HepG2 (cell line): ENCODE results near the gene ZNF280A. TPM values are rescaled to one million over a fixed set of nuclear protein-coding genes. Genes with fewer than 3 reads are reported as not detected.

Experiments
- ATAC-seq: fragments of 200-7000 bp; cut with Tn5 transposase; 3 replicates; pipeline ENCODE4 v1.9.1; 2020; ENCODE audit warnings: mild to moderate bottlenecking, moderate library complexity
- BruUV-seq: library from RNA; stranded (reverse); fragments of 400-500 nt; replicated peaks from 2 replicates; lab custom pipeline; 2021; lab: Mats Ljungman, UMichigan
- CTCF ChIA-PET: fragments of 300-600 bp; formaldehyde crosslinking; extraction: SDS; loops from one replicate; lab custom pipeline; 2021; ENCODE audit warnings: low total read pairs, inconsistent platforms, low intra/inter-chr PET ratio; lab: Yijun Ruan, JAX
- POLR2A ChIA-PET: fragments of 350-600 bp; sonication (Branson Sonifier 250); formaldehyde crosslinking; loops from one replicate; lab custom pipeline; 2020; ENCODE audit warnings: antibody characterized with exemption, inconsistent platforms; lab: Yijun Ruan, JAX
- DNase-seq: peaks from one replicate; pipeline ENCODE4 v3.0.0-alpha.2; 2015; ENCODE audit warnings: low spot score
- FAIRE-seq: peaks from 3 replicates; lab custom pipeline; 2011; peaks lifted over from hg19 to GRCh38; lab: Jason Lieb, UNC
- H2AFZ ChIP-seq: one replicate; pipeline ENCODE4 v1.6.1; 2011; ENCODE audit warnings: low read length, inconsistent platforms
- H3K27ac ChIP-seq: fragments of 300-600 bp; 3 replicates; pipeline ENCODE4 v1.8.0; 2011; ENCODE audit warnings: mixed run types, mild to moderate bottlenecking, mixed read lengths, low read length, inconsistent platforms; ENCODE audit not compliant: insufficient read depth; ENCODE audit errors: extremely low read length
- H3K27me3 ChIP-seq, 2 experiments: fragments of 200-600 bp in 1 of 2; 2 replicates in 1 of 2; 3 replicates in 1 of 2; pipeline versions ENCODE4 v1.6.0 to v1.8.0; 2011; ENCODE audit warnings: low read length in 2 of 2, mild to moderate bottlenecking in 2 of 2, moderate library complexity in 2 of 2, inconsistent platforms in 1 of 2; ENCODE audit not compliant: insufficient read depth in 2 of 2, control insufficient read depth in 1 of 2
- H3K36me3 ChIP-seq, 2 experiments: fragments of 200-600 bp in 1 of 2; replicated peaks in 1 of 2; 2 replicates in 1 of 2; 3 replicates in 1 of 2; pipeline versions ENCODE4 v1.5.1 to v1.8.0; 2011; ENCODE audit warnings: low read length in 2 of 2, inconsistent platforms in 1 of 2; ENCODE audit not compliant: insufficient read depth in 2 of 2, control insufficient read depth in 1 of 2
- H3K4me1 ChIP-seq: 2 replicates; pipeline ENCODE4 v1.5.1; 2012; ENCODE audit warnings: low read length, inconsistent platforms; ENCODE audit not compliant: insufficient read depth
- H3K4me2 ChIP-seq: 2 replicates; pipeline ENCODE4 v1.6.0; 2011; ENCODE audit warnings: low read depth, low read length, inconsistent platforms
- H3K4me3 ChIP-seq, 3 experiments: fragments of 200-600 bp in 1 of 3; sonication (generic), shearing (Covaris generic) in 1 of 3; replicated peaks in 1 of 3; 2 replicates each; pipeline ENCODE4 v1.5.1; 2011 to 2016; ENCODE audit warnings: low read length in 3 of 3, inconsistent platforms in 2 of 3, low read depth in 2 of 3, mild to moderate bottlenecking in 2 of 3, control low read depth in 1 of 3, mixed read lengths in 1 of 3; ENCODE audit not compliant: insufficient read depth in 1 of 3
- H3K79me2 ChIP-seq: one replicate; pipeline ENCODE4 v1.6.1; 2011; ENCODE audit warnings: low read length, inconsistent platforms; ENCODE audit not compliant: insufficient read depth
- H3K9ac ChIP-seq: 2 replicates; pipeline ENCODE4 v1.6.0; 2011; ENCODE audit warnings: mild to moderate bottlenecking, low read depth, low read length, inconsistent platforms; ENCODE audit not compliant: insufficient read depth
- H3K9me3 ChIP-seq: 2 replicates; pipeline ENCODE4 v1.5.1; 2012; ENCODE audit warnings: mild to moderate bottlenecking, low read length
- H4K20me1 ChIP-seq: 2 replicates; pipeline ENCODE4 v1.6.0; 2011; ENCODE audit warnings: inconsistent platforms, mild to moderate bottlenecking, low read length, moderate library complexity; ENCODE audit not compliant: insufficient read depth
- ADNP ChIP-seq: sonication (generic); formaldehyde crosslinking; IDR thresholded peaks from 2 replicates; pipeline ENCODE4 v1.4.0; 2020; ENCODE audit warnings: missing genetic modification reagents
- CENPT ChIP-seq: sonication (generic); formaldehyde crosslinking; IDR thresholded peaks from 2 replicates; pipeline ENCODE4 v1.8.0; 2022; ENCODE audit warnings: low read depth, mild to moderate bottlenecking, moderate library complexity, missing genetic modification reagents
- SRSF4 ChIP-seq: fragments of 200-400 bp; formaldehyde crosslinking; IDR thresholded peaks from one replicate; pipeline ENCODE4 v1.6.1; 2018; ENCODE audit warnings: mild to moderate bottlenecking, low read depth, low read length, moderate library complexity; ENCODE audit not compliant: poor library complexity, severe bottlenecking
- STAT5B ChIP-seq: sonication (generic); formaldehyde crosslinking; IDR thresholded peaks from 2 replicates; pipeline ENCODE4 v1.4.0; 2020; ENCODE audit warnings: missing genetic modification reagents
- XRCC5 ChIP-seq: fragments of 200-400 bp; formaldehyde crosslinking; optimal IDR thresholded peaks from 2 replicates; pipeline ENCODE3; 2017; ENCODE audit warnings: mild to moderate bottlenecking, low read length
- ZSCAN12 ChIP-seq: sonication (generic); formaldehyde crosslinking; IDR thresholded peaks from 2 replicates; pipeline ENCODE4 v1.9.0; 2021; ENCODE audit warnings: mild to moderate bottlenecking, missing genetic modification reagents
- WGBS: methylation state at CpG from one replicate; pipeline ENCODE4 v1.1.6; 2017; ENCODE audit warnings: low lambda C conversion rate; 5-methylcytosine and 5-hydroxymethylcytosine counted together
- in situ Hi-C: cut with HindIII; loops from 2 replicates; pipeline ENCODE4 v1.10.0; 2017; ENCODE audit warnings: low pct_unique_long_range_greater_than_20kb; ENCODE audit not compliant: extremely low pct_ligation_motif_present
- intact Hi-C: fragments of 100-400 bp; cut with micrococcal nuclease; formaldehyde crosslinking; loops from one replicate; pipeline ENCODE4 v1.10.0; 2022; ENCODE audit not compliant: unreplicated experiment
- polyA plus RNA-seq, 8 experiments: library from polyadenylated mRNA; depleted of rRNA in 3 of 8; stranded (reverse) in 7 of 8; unstranded in 1 of 8; fragments of >200 nt; fragmentation: Illumina TruSeq in 4 of 8; extraction: Trizol in 4 of 8; gene quantifications; 2 replicates each; pipeline versions ENCODE4 v1.2.1 to v1.2.3, GENCODE V29; 2011 to 2016; ENCODE audit warnings: low read depth in 4 of 8, missing spikeins in 1 of 8, mixed read lengths in 1 of 8; ENCODE audit not compliant: insufficient read depth in 1 of 8
- total RNA-seq, 5 experiments: library from RNA; depleted of rRNA; stranded (reverse); fragments of >200 nt; fragmentation: Illumina TruSeq; extraction: Trizol; gene quantifications; 2 replicates each; pipeline ENCODE4 v1.2.3, GENCODE V29; 2016; ENCODE audit warnings: low read depth in 1 of 5
- TF ChIP-seq, protein P1 (sequence below): sonication (generic); formaldehyde crosslinking; IDR thresholded peaks from 2 replicates; pipeline ENCODE4 v1.9.0; 2022; ENCODE audit warnings: missing genetic modification reagents, mild to moderate bottlenecking, borderline replicate concordance
- TF ChIP-seq, protein P2 (sequence below): sonication (generic); formaldehyde crosslinking; IDR thresholded peaks from 2 replicates; pipeline ENCODE4 v1.4.0; 2020; ENCODE audit warnings: mild to moderate bottlenecking, missing genetic modification reagents

The ZNF280A gene
- total and polyA plus RNA-seq, 2 of the 13 experiments (the other 11 are each of a cell fraction or from before 2014, with no cell fraction given) = 1.4 to 2.9 TPM

- H3K27me3 ChIP-seq = peaks cover 0 to 13% of the 10 kb centered on the region in 2 experiments; a peak in 2 of 5 replicates
- FAIRE-seq (no peak), DNase-seq (no peak), ATAC-seq (no peak)
- ChIA-PET CTCF (no interaction called here), POLR2A (no interaction called here)
- WGBS = 0% methylated on average over 1 of the region's 9 CpGs
- no TSS peak for BruUV-seq
- no peaks in the 10 kb centered on the region for H4K20me1 ChIP-seq
- no peak overlapping the region for H3K4me3 ChIP-seq
- H3K79me2 ChIP-seq = no peaks in the 10 kb centered on the region
- H3K4me2 ChIP-seq = no peak overlapping the region
- H2AFZ ChIP-seq = no peak overlapping the region
- no peak overlapping the region for H3K9ac ChIP-seq
- no peaks in the 10 kb centered on the region for H3K4me1 ChIP-seq
- H3K9me3 ChIP-seq = no peaks in the 10 kb centered on the region
- H3K36me3 ChIP-seq = no peaks in the 10 kb centered on the region
- intact Hi-C loops = no loop called here
- TF ChIP-seq ZSCAN12 = no peak
- TF ChIP-seq, protein P1, sequence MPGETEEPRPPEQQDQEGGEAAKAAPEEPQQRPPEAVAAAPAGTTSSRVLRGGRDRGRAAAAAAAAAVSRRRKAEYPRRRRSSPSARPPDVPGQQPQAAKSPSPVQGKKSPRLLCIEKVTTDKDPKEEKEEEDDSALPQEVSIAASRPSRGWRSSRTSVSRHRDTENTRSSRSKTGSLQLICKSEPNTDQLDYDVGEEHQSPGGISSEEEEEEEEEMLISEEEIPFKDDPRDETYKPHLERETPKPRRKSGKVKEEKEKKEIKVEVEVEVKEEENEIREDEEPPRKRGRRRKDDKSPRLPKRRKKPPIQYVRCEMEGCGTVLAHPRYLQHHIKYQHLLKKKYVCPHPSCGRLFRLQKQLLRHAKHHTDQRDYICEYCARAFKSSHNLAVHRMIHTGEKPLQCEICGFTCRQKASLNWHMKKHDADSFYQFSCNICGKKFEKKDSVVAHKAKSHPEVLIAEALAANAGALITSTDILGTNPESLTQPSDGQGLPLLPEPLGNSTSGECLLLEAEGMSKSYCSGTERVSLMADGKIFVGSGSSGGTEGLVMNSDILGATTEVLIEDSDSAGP (CRISPR knock-in tag) = no peak
- no peak for TF ChIP-seq XRCC5
- TF ChIP-seq CENPT (CRISPR knock-in tag) = no peak
- no peak for TF ChIP-seq SRSF4
- TF ChIP-seq, protein P2, sequence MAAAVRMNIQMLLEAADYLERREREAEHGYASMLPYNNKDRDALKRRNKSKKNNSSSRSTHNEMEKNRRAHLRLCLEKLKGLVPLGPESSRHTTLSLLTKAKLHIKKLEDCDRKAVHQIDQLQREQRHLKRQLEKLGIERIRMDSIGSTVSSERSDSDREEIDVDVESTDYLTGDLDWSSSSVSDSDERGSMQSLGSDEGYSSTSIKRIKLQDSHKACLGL (CRISPR knock-in tag) = no peak
- TF ChIP-seq STAT5B (CRISPR knock-in tag) = no peak
- no peak for TF ChIP-seq ADNP
- H3K27ac ChIP-seq = no peak overlapping the region
- in situ Hi-C loops = no loop called here
These were observed 28.2 kb upstream of the ZNF280A start for GRCh38 chr22:22548317-22548716.
